GM23338 (cell line): ENCODE data around the gene TRAK1. TPM values are rescaled to one million over a fixed set of nuclear protein-coding genes. Genes with fewer than 3 reads are reported as not detected.

ENCODE experiments used
- ATAC-seq: fragments of 200-7000 bp; cut with Tn5 transposase; 3 replicates; pipeline ENCODE4 v1.9.1; 2020
- DNase-seq: peaks from one replicate; pipeline ENCODE4 v3.0.0-alpha.2; 2015; ENCODE audit warnings: low spot score
- H2AFZ ChIP-seq: fragments of 200-600 bp; sonication (generic); 2 replicates; pipeline ENCODE4 v1.8.0; 2016; ENCODE audit warnings: antibody characterized with exemption, mild to moderate bottlenecking, moderate library complexity
- H3F3A ChIP-seq: fragments of 200-600 bp; sonication (generic); replicated peaks from 2 replicates; pipeline ENCODE4 v1.8.0; 2017; ENCODE audit warnings: antibody characterized with exemption, mixed run types, low read depth
- H3K27ac ChIP-seq: fragments of 200-600 bp; sonication (generic); 2 replicates; pipeline ENCODE4 v1.6.1; 2016; ENCODE audit warnings: low read depth
- H3K27me3 ChIP-seq: fragments of 200-600 bp; sonication (generic); 2 replicates; pipeline ENCODE4 v1.8.0; 2016; ENCODE audit warnings: mild to moderate bottlenecking, mixed run types, moderate library complexity; ENCODE audit not compliant: insufficient read depth
- H3K36me3 ChIP-seq: fragments of 200-600 bp; sonication (generic); 2 replicates; pipeline ENCODE4 v1.8.0; 2016; ENCODE audit warnings: mild to moderate bottlenecking; ENCODE audit not compliant: insufficient read depth
- H3K4me1 ChIP-seq: fragments of 200-600 bp; sonication (generic); 2 replicates; pipeline ENCODE4 v1.8.0; 2016; ENCODE audit warnings: mild to moderate bottlenecking, moderate library complexity; ENCODE audit not compliant: insufficient read depth
- H3K4me2 ChIP-seq: fragments of 200-600 bp; sonication (generic); 2 replicates; pipeline ENCODE4 v1.7.1; 2017; ENCODE audit warnings: mixed run types
- H3K4me3 ChIP-seq: fragments of 200-600 bp; sonication (generic); 2 replicates; pipeline ENCODE4 v1.6.1; 2016; ENCODE audit warnings: mixed run types
- H3K79me2 ChIP-seq: fragments of 200-600 bp; sonication (generic); replicated peaks from 2 replicates; pipeline ENCODE4 v1.8.0; 2017; ENCODE audit warnings: mild to moderate bottlenecking; ENCODE audit not compliant: insufficient read depth
- H3K9me2 ChIP-seq: fragments of 200-600 bp; sonication (generic); 2 replicates; pipeline ENCODE4 v1.8.0; 2017; ENCODE audit not compliant: insufficient read depth
- H4K20me1 ChIP-seq: fragments of 200-600 bp; sonication (generic); replicated peaks from 2 replicates; pipeline ENCODE4 v1.8.0; 2017; ENCODE audit warnings: mild to moderate bottlenecking; ENCODE audit not compliant: insufficient read depth
- H3K27ac Mint-ChIP-seq: 2 replicates; pipeline ENCODE4 v1.8.0; 2020; ENCODE audit warnings: inconsistent platforms, mild to moderate bottlenecking, moderate library complexity, mixed read lengths
- H3K27me3 Mint-ChIP-seq: 3 replicates; pipeline ENCODE4 v1.8.0; 2022; ENCODE audit warnings: low read depth, mild to moderate bottlenecking, moderate library complexity, mixed read lengths, inconsistent platforms; ENCODE audit not compliant: insufficient read depth, poor library complexity
- H3K36me3 Mint-ChIP-seq: 3 replicates; pipeline ENCODE4 v1.8.0; 2021; ENCODE audit warnings: low read depth, mild to moderate bottlenecking, inconsistent platforms, moderate library complexity, mixed read lengths
- H3K4me1 Mint-ChIP-seq: 3 replicates; pipeline ENCODE4 v1.8.0; 2020; ENCODE audit warnings: mild to moderate bottlenecking, inconsistent platforms, mixed read lengths
- H3K4me3 Mint-ChIP-seq: 3 replicates; pipeline ENCODE4 v1.8.0; 2021; ENCODE audit warnings: moderate library complexity, mild to moderate bottlenecking, inconsistent platforms, mixed read lengths
- H3K9me3 Mint-ChIP-seq: 3 replicates; pipeline ENCODE4 v1.8.0; 2020; ENCODE audit warnings: moderate library complexity, mild to moderate bottlenecking, inconsistent platforms, mixed read lengths
- CTCF ChIP-seq, 2 experiments: fragments of 200-600 bp in 1 of 2; sonication (generic) in 1 of 2; conservative IDR thresholded peaks; 2 replicates each; pipeline versions ENCODE4 v1.5.1 to v1.6.1; 2016 to 2017; ENCODE audit warnings: antibody characterized with exemption in 2 of 2, low read depth in 2 of 2, mild to moderate bottlenecking in 2 of 2, moderate library complexity in 1 of 2
- ETS1 ChIP-seq: IDR thresholded peaks from 2 replicates; pipeline ENCODE4 v1.6.1; 2016; ENCODE audit warnings: antibody characterized with exemption
- EZH2 ChIP-seq: fragments of 200-600 bp; sonication (generic); IDR thresholded peaks from one replicate; pipeline ENCODE4 v1.8.0; 2017; ENCODE audit warnings: antibody characterized with exemption, mild to moderate bottlenecking, low read depth; ENCODE audit not compliant: unreplicated experiment
- NANOG ChIP-seq: IDR thresholded peaks from 2 replicates; pipeline ENCODE4 v1.6.1; 2016; ENCODE audit warnings: antibody characterized with exemption, borderline replicate concordance
- ZNF331 ChIP-seq: fragments of 250-450 bp; sonication (Bioruptor Pico); IDR thresholded peaks from 2 replicates; pipeline ENCODE4 v1.5.0; 2020; ENCODE audit warnings: low read depth, mild to moderate bottlenecking, moderate library complexity
- ZNF462 ChIP-seq: fragments of 250-450 bp; sonication (Bioruptor Pico); IDR thresholded peaks from 2 replicates; pipeline ENCODE4 v1.5.0; 2020; ENCODE audit warnings: mild to moderate bottlenecking, moderate library complexity
- polyA plus RNA-seq: library from polyadenylated mRNA; unstranded; fragments of >200 nt; fragmentation: Nextera tagmentation; extraction: Ambion mirVana; gene quantifications from 2 replicates; pipeline ENCODE4 v1.2.1, GENCODE V29; 2016
- total RNA-seq: library from RNA; depleted of rRNA; stranded (reverse); fragments of >200 nt; shearing (Covaris generic); gene quantifications from 2 replicates; pipeline ENCODE4 v1.2.3, GENCODE V29; 2014

TRAK1 gene
- total and polyA plus RNA-seq, 2 experiments from 2014 or later: 13.4 to 47.4 TPM

GRCh38 chr3:42080453-42080872 lies 10.7 kb upstream of the TRAK1 start (continued):
- TF ChIP-seq ZNF462 (CRISPR knock-in tag) (no peak), ETS1 (no peak), NANOG (no peak), ZNF331 (CRISPR knock-in tag) (no peak), EZH2 (no peak)

- H3K79me2 ChIP-seq: peaks cover 65% of the 10 kb centered on the region
- no peaks in the 10 kb centered on the region for H3F3A ChIP-seq
- Mint-ChIP-seq H3K9me3 (peaks cover 12% of the 10 kb centered on the region), H3K36me3 (peaks cover 14% of the 10 kb centered on the region; the same call in 2 of the 3 replicates), H3K27ac (no peak overlapping the region), H3K4me1 (peaks cover 13% of the 10 kb centered on the region), H3K4me3 (no peak overlapping the region), H3K27me3 (peaks cover 3% of the 10 kb centered on the region)
- 0 out of 2 replicates have a peak overlapping the region, but pooled peaks have one; percentile 12 for H3K27ac ChIP-seq
- DNase-seq (no peak), ATAC-seq (no peak)
- H3K36me3 ChIP-seq: no peaks in the 10 kb centered on the region
- H3K27me3 ChIP-seq: no peaks in the 10 kb centered on the region
- no peak overlapping the region for H2AFZ ChIP-seq
- TF ChIP-seq CTCF (conservative IDR thresholded peaks at IDR 0.05; ENCODE audit: low read depth in 2 of 2): no peak
- H3K4me1 ChIP-seq: peaks cover 10% of the 10 kb centered on the region
- no peaks in the 10 kb centered on the region for H3K9me2 ChIP-seq
- H3K4me2 ChIP-seq: no peak overlapping the region
- no peaks in the 10 kb centered on the region for H4K20me1 ChIP-seq
- H3K4me3 ChIP-seq: no peak overlapping the region
These were observed 9.2 kb upstream of the TRAK1 start for GRCh38 chr3:42081838-42082473.
